ENCODE measurements around the gene C1QTNF12. TPM values are rescaled to one million over a fixed set of nuclear protein-coding genes. Genes with fewer than 3 reads are reported as not detected.

C1QTNF12 gene
- total and polyA plus RNA-seq, 2 of the 8 experiments (the other 6 are each of a cell fraction or from before 2014, with no cell fraction given), result 2.1 to 3.7 TPM

DNA sequence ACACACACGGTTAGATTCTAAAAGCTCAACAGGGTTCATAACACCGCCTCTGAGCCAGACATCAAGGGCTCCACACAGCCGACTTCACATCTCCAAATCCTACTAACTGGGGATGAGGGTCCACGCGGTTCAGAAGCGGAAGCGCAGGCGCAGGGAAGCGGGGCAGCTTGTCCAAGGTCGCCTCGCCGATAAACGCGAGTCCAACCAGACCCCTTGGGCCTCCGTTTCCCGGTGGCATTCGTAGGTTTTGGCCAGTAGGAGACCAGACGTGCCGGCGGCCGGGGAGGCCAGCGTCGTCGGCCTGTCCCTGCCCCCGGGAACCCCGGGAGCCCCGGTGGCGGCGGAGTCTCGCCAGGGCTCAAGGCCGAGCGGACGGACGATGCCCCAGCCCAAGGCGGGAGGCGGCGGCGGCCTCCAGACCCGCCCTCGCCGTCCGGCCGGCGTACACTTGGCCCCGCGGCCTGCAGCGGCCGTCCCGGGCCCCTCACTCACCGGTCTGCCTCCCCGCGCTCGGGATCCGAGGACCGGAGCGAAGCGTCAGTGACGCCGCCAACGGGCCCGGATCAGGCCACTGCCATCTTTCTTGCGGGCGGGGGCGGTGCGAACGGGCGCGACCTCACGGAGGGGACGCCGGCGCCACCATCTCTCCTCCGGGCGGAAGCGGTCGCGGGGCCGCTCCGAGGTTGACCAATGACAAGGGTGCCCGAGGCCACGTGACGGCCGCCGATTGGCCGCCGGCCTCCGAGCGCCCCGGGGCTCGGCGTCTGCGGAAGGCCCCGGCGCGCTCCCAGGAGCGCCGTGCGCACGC, 14.9 kb downstream of the C1QTNF12 start, which contains the start of gene SDF4 (continued):
- TF ChIP-seq, protein P1, sequence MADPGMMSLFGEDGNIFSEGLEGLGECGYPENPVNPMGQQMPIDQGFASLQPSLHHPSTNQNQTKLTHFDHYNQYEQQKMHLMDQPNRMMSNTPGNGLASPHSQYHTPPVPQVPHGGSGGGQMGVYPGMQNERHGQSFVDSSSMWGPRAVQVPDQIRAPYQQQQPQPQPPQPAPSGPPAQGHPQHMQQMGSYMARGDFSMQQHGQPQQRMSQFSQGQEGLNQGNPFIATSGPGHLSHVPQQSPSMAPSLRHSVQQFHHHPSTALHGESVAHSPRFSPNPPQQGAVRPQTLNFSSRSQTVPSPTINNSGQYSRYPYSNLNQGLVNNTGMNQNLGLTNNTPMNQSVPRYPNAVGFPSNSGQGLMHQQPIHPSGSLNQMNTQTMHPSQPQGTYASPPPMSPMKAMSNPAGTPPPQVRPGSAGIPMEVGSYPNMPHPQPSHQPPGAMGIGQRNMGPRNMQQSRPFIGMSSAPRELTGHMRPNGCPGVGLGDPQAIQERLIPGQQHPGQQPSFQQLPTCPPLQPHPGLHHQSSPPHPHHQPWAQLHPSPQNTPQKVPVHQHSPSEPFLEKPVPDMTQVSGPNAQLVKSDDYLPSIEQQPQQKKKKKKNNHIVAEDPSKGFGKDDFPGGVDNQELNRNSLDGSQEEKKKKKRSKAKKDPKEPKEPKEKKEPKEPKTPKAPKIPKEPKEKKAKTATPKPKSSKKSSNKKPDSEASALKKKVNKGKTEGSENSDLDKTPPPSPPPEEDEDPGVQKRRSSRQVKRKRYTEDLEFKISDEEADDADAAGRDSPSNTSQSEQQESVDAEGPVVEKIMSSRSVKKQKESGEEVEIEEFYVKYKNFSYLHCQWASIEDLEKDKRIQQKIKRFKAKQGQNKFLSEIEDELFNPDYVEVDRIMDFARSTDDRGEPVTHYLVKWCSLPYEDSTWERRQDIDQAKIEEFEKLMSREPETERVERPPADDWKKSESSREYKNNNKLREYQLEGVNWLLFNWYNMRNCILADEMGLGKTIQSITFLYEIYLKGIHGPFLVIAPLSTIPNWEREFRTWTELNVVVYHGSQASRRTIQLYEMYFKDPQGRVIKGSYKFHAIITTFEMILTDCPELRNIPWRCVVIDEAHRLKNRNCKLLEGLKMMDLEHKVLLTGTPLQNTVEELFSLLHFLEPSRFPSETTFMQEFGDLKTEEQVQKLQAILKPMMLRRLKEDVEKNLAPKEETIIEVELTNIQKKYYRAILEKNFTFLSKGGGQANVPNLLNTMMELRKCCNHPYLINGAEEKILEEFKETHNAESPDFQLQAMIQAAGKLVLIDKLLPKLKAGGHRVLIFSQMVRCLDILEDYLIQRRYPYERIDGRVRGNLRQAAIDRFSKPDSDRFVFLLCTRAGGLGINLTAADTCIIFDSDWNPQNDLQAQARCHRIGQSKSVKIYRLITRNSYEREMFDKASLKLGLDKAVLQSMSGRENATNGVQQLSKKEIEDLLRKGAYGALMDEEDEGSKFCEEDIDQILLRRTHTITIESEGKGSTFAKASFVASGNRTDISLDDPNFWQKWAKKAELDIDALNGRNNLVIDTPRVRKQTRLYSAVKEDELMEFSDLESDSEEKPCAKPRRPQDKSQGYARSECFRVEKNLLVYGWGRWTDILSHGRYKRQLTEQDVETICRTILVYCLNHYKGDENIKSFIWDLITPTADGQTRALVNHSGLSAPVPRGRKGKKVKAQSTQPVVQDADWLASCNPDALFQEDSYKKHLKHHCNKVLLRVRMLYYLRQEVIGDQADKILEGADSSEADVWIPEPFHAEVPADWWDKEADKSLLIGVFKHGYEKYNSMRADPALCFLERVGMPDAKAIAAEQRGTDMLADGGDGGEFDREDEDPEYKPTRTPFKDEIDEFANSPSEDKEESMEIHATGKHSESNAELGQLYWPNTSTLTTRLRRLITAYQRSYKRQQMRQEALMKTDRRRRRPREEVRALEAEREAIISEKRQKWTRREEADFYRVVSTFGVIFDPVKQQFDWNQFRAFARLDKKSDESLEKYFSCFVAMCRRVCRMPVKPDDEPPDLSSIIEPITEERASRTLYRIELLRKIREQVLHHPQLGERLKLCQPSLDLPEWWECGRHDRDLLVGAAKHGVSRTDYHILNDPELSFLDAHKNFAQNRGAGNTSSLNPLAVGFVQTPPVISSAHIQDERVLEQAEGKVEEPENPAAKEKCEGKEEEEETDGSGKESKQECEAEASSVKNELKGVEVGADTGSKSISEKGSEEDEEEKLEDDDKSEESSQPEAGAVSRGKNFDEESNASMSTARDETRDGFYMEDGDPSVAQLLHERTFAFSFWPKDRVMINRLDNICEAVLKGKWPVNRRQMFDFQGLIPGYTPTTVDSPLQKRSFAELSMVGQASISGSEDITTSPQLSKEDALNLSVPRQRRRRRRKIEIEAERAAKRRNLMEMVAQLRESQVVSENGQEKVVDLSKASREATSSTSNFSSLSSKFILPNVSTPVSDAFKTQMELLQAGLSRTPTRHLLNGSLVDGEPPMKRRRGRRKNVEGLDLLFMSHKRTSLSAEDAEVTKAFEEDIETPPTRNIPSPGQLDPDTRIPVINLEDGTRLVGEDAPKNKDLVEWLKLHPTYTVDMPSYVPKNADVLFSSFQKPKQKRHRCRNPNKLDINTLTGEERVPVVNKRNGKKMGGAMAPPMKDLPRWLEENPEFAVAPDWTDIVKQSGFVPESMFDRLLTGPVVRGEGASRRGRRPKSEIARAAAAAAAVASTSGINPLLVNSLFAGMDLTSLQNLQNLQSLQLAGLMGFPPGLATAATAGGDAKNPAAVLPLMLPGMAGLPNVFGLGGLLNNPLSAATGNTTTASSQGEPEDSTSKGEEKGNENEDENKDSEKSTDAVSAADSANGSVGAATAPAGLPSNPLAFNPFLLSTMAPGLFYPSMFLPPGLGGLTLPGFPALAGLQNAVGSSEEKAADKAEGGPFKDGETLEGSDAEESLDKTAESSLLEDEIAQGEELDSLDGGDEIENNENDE (IDR thresholded peaks at IDR 0.05; ENCODE audit: insufficient replicate concordance, low read length), result no peak
- TF ChIP-seq SIX5 (IDR thresholded peaks at IDR 0.05; ENCODE audit: low read depth, low read length) (peak; percentile 45; the same call in 1 of the 2 replicates), RNF2 (IDR thresholded peaks at IDR 0.05; ENCODE audit: borderline replicate concordance, low read depth, low read length, missing control alignments, poor library complexity, severe bottlenecking) (no peak), SRF (IDR thresholded peaks at IDR 0.05; ENCODE audit: low read depth, low read length) (no peak), POLR2A (IDR thresholded peaks at IDR 0.05; ENCODE audit: control extremely low read depth in 1 of 2, low read depth in 2 of 2, low read length in 2 of 2) (peak in 1 of 2 experiments; percentile 63; a peak in 2 of 3 replicates), KDM1A (IDR thresholded peaks at IDR 0.05; ENCODE audit: borderline replicate concordance, low read length) (no peak), SP1 (IDR thresholded peaks at IDR 0.05; ENCODE audit: low read depth, low read length) (peak; percentile 69; the same call in 1 of the 2 replicates), ASH2L (IDR thresholded peaks at IDR 0.05; ENCODE audit: low read length) (peak; percentile 46)
- TF ChIP-seq, protein P2, sequence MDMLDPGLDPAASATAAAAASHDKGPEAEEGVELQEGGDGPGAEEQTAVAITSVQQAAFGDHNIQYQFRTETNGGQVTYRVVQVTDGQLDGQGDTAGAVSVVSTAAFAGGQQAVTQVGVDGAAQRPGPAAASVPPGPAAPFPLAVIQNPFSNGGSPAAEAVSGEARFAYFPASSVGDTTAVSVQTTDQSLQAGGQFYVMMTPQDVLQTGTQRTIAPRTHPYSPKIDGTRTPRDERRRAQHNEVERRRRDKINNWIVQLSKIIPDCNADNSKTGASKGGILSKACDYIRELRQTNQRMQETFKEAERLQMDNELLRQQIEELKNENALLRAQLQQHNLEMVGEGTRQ (IDR thresholded peaks at IDR 0.05; ENCODE audit: low read length), result peak; percentile 96
